Gastrocnemius medialis (tissue), 4 donors: ENCODE measurements around the gene SFXN1. TPM values are rescaled to one million over a fixed set of nuclear protein-coding genes. Genes with fewer than 3 reads are reported as not detected.

Experiments used
- ATAC-seq, 2 donors: fragments of 150-250 bp; one replicate each; pipeline ENCODE4 v1.9.1; 2016
- DNase-seq, 2 donors: peaks; one replicate each; pipeline ENCODE4 v3.0.0-alpha.2; 2019
- H3K27ac ChIP-seq, 4 donors: fragments of 200-600 bp; sonication (generic); 1 replicate in 1 of 4; 2 replicates in 3 of 4; pipeline ENCODE4 v1.5.1; 2016 to 2018; ENCODE audit warnings: mild to moderate bottlenecking in 2 of 4, moderate library complexity in 1 of 4
- H3K27me3 ChIP-seq, 3 donors: fragments of 200-600 bp; sonication (generic) in 2 of 3; 1 replicate in 1 of 3; 2 replicates in 2 of 3; pipeline versions ENCODE4 v1.5.1 to v1.6.0; 2016 to 2019; ENCODE audit warnings: mild to moderate bottlenecking in 1 of 3, moderate library complexity in 1 of 3
- H3K36me3 ChIP-seq, 2 donors: fragments of 200-600 bp; sonication (generic) in 1 of 2; one replicate each; pipeline ENCODE4 v1.5.1; 2017 to 2018
- H3K4me1 ChIP-seq, 2 donors: fragments of 200-600 bp; sonication (generic) in 1 of 2; one replicate each; pipeline ENCODE4 v1.5.1; 2016 to 2017; ENCODE audit warnings: mild to moderate bottlenecking in 2 of 2
- H3K4me3 ChIP-seq, 4 donors: fragments of 200-600 bp; sonication (generic) in 3 of 4; 1 replicate in 1 of 4; 2 replicates in 3 of 4; pipeline ENCODE4 v1.5.1; 2016 to 2019; ENCODE audit warnings: mild to moderate bottlenecking in 2 of 4
- H3K9me3 ChIP-seq, 3 donors: fragments of 200-600 bp; sonication (generic) in 2 of 3; 1 replicate in 1 of 3; 2 replicates in 2 of 3; pipeline ENCODE4 v1.5.1; 2016 to 2019
- CTCF ChIP-seq, 5 experiments: fragments of 450-650 bp in 3 of 5; fragments of 200-600 bp in 2 of 5; sonication (generic) in 2 of 5; IDR thresholded peaks in 4 of 5; conservative IDR thresholded peaks in 1 of 5; 1 replicate in 4 of 5; 2 replicates in 1 of 5; pipeline ENCODE4 v1.5.1; 2016 to 2019; ENCODE audit warnings: antibody characterized with exemption in 5 of 5, mild to moderate bottlenecking in 3 of 5, moderate library complexity in 3 of 5
- POLR2A ChIP-seq, 2 donors: fragments of 450-650 bp; IDR thresholded peaks; one replicate each; pipeline ENCODE4 v1.6.1; 2017; ENCODE audit warnings: antibody characterized with exemption in 2 of 2, mild to moderate bottlenecking in 2 of 2, moderate library complexity in 2 of 2
- in situ Hi-C, 4 donors: fragments of 200-750 bp; cut with MboI; loops; one replicate each; pipeline versions ENCODE4 v1.15.0 to v1.8.0; 2017; ENCODE audit warnings: low sequenced_read_pairs in 4 of 4
- intact Hi-C: fragments of 100-400 bp; cut with DNase I; formaldehyde crosslinking; loops from one replicate; pipeline ENCODE4 v1.15.1; 2023; ENCODE audit warnings: low total_unique reads
- total RNA-seq, 4 donors: library from RNA; depleted of rRNA; stranded (reverse); fragments of >200 nt; gene quantifications; one replicate each; pipeline versions ENCODE4 v1.1.0 to v1.2.3, GENCODE V29; 2016

Gene SFXN1
- total RNA-seq, 4 donors from 2014 or later = 5.8 to 16.7 (median 13.1) TPM

- DNase-seq = no peak
- in situ Hi-C loops (no loop called here), intact Hi-C loops (no loop called here)
- TF ChIP-seq CTCF (IDR thresholded peaks at IDR 0.05 in 4 of 5, conservative IDR thresholded peaks at IDR 0.05 in 1 of 5) = no peak
- no peak for TF ChIP-seq POLR2A (IDR thresholded peaks at IDR 0.05)
- H3K27ac ChIP-seq = no peak overlapping the region
- no peaks in the 10 kb centered on the region for H3K9me3 ChIP-seq
- H3K36me3 ChIP-seq = no peaks in the 10 kb centered on the region
- peaks cover 0 to 9% (median 3%) of the 10 kb centered on the region in 3 donors for H3K27me3 ChIP-seq
- ATAC-seq = no peak
- H3K4me1 ChIP-seq = no peaks in the 10 kb centered on the region
- no peak overlapping the region for H3K4me3 ChIP-seq
Observed at GRCh38 chr5:175457466-175457865, 20.9 kb upstream of the SFXN1 start.

- no peak overlapping the region for H3K4me3 ChIP-seq
- intact Hi-C loops = no loop called here
- H3K9me3 ChIP-seq = no peaks in the 10 kb centered on the region
- H3K27me3 ChIP-seq = peaks cover 0 to 6% (median 3%) of the 10 kb centered on the region in 3 donors
- H3K36me3 ChIP-seq = no peaks in the 10 kb centered on the region
- TF ChIP-seq POLR2A (IDR thresholded peaks at IDR 0.05) (no peak), CTCF (IDR thresholded peaks at IDR 0.05 in 4 of 5, conservative IDR thresholded peaks at IDR 0.05 in 1 of 5) (no peak)
- in situ Hi-C loops = no loop called here
- DNase-seq = no peak
- no peaks in the 10 kb centered on the region for H3K4me1 ChIP-seq
- no peak for ATAC-seq
- no peak overlapping the region for H3K27ac ChIP-seq
Observed at GRCh38 chr5:175460126-175460525, 18.2 kb upstream of the SFXN1 start.

GRCh38 chr5:175460552-175460951 lies 17.8 kb upstream of the SFXN1 start:
- in situ Hi-C loops = no loop called here
- intact Hi-C loops = no loop called here

GRCh38 chr5:175461370-175461769 lies 17.0 kb upstream of the SFXN1 start:
- Histone ChIP-seq H3K9me3 (no peaks in the 10 kb centered on the region), H3K36me3 (no peaks in the 10 kb centered on the region), H3K4me1 (no peaks in the 10 kb centered on the region), H3K27ac (no peak overlapping the region), H3K27me3 (peaks cover 0 to 6% (median 3%) of the 10 kb centered on the region in 3 donors), H3K4me3 (no peak overlapping the region)
- in situ Hi-C loops (no loop called here), intact Hi-C loops (no loop called here)
- ATAC-seq = no peak
- TF ChIP-seq POLR2A (IDR thresholded peaks at IDR 0.05) (no peak), CTCF (IDR thresholded peaks at IDR 0.05 in 4 of 5, conservative IDR thresholded peaks at IDR 0.05 in 1 of 5) (no peak)
- DNase-seq = no peak

More at GRCh38 chr5:175460552-175460951, 17.8 kb upstream of the SFXN1 start:
- Histone ChIP-seq H3K4me3 (no peak overlapping the region), H3K9me3 (no peaks in the 10 kb centered on the region), H3K27ac (no peak overlapping the region), H3K4me1 (no peaks in the 10 kb centered on the region), H3K27me3 (peaks cover 0 to 6% (median 3%) of the 10 kb centered on the region in 3 donors), H3K36me3 (no peaks in the 10 kb centered on the region)
- DNase-seq = no peak
- TF ChIP-seq POLR2A (IDR thresholded peaks at IDR 0.05) = no peak
- no peak for TF ChIP-seq CTCF (IDR thresholded peaks at IDR 0.05 in 4 of 5, conservative IDR thresholded peaks at IDR 0.05 in 1 of 5)
- no peak for ATAC-seq

- Histone ChIP-seq H3K36me3 (no peaks in the 10 kb centered on the region), H3K9me3 (no peaks in the 10 kb centered on the region), H3K27me3 (peaks cover 0 to 2% (median 0%) of the 10 kb centered on the region in 3 donors), H3K27ac (no peak overlapping the region), H3K4me3 (no peak overlapping the region), H3K4me1 (no peaks in the 10 kb centered on the region)
- DNase-seq (no peak), ATAC-seq (no peak)
- TF ChIP-seq CTCF (IDR thresholded peaks at IDR 0.05 in 4 of 5, conservative IDR thresholded peaks at IDR 0.05 in 1 of 5) (no peak), POLR2A (IDR thresholded peaks at IDR 0.05) (no peak)
- in situ Hi-C loops (no loop called here), intact Hi-C loops (no loop called here)
Observed at GRCh38 chr5:175463641-175464040, 14.7 kb upstream of the SFXN1 start.
